A673 (cell line): ENCODE results near the gene CCR5AS.
"Not testable (repeated sequence)": the region's sequence is repeated elsewhere in the genome, so short reads cannot be mapped to it uniquely, and the experiment has no call there.

ENCODE experiments used
- BruUV-seq: library from RNA; stranded (reverse); fragments of 400-500 nt; replicated peaks from 2 replicates; lab custom pipeline; 2021; lab: Mats Ljungman, UMichigan
- CTCF ChIA-PET: fragments of 300-600 bp; sonication (Branson Sonifier 250); formaldehyde crosslinking; loops from one replicate; lab custom pipeline; 2022; ENCODE audit warnings: antibody characterized with exemption; lab: Charles Lee
- POLR2A ChIA-PET: fragments of 300-600 bp; sonication (Branson Sonifier 250); formaldehyde crosslinking; loops from one replicate; lab custom pipeline; 2022; ENCODE audit warnings: antibody characterized with exemption; ENCODE audit not compliant: low non-redundant PET; lab: Charles Lee
- DNase-seq: peaks from one replicate; pipeline ENCODE4 v3.0.0-alpha.2; 2015; ENCODE audit warnings: low spot score
- H3K27ac ChIP-seq: fragments of 200-600 bp; sonication (generic); 2 replicates; pipeline ENCODE4 v1.5.1; 2016; ENCODE audit warnings: mixed run types, low read depth, mild to moderate bottlenecking, mixed read lengths, antibody characterized with exemption, low read length; ENCODE audit not compliant: poor library complexity, severe bottlenecking
- H3K27me3 ChIP-seq: fragments of 200-600 bp; sonication (generic); replicated peaks from 2 replicates; pipeline ENCODE4 v1.6.1; 2017; ENCODE audit warnings: mixed run types, low read depth, mild to moderate bottlenecking, mixed read lengths, antibody characterized with exemption, low read length; ENCODE audit not compliant: insufficient read depth, poor library complexity
- H3K36me3 ChIP-seq: fragments of 200-600 bp; sonication (generic); 2 replicates; pipeline ENCODE4 v1.6.1; 2016; ENCODE audit warnings: mixed run types, mild to moderate bottlenecking, mixed read lengths, antibody characterized with exemption, low read length; ENCODE audit not compliant: insufficient read depth, poor library complexity, severe bottlenecking
- H3K4me1 ChIP-seq: fragments of 200-600 bp; sonication (generic); 2 replicates; pipeline ENCODE4 v1.6.1; 2017; ENCODE audit warnings: mixed run types, mild to moderate bottlenecking, mixed read lengths, antibody characterized with exemption, low read length; ENCODE audit not compliant: insufficient read depth, poor library complexity, severe bottlenecking
- H3K4me3 ChIP-seq: fragments of 200-600 bp; sonication (generic); 2 replicates; pipeline ENCODE4 v1.5.1; 2016; ENCODE audit warnings: low read depth, mixed run types, mild to moderate bottlenecking, mixed read lengths, low read length; ENCODE audit not compliant: poor library complexity, severe bottlenecking
- H3K9me3 ChIP-seq: fragments of 200-600 bp; sonication (generic); 2 replicates; pipeline ENCODE4 v1.6.1; 2016; ENCODE audit warnings: mixed run types, low read depth, mild to moderate bottlenecking, mixed read lengths, antibody characterized with exemption, low read length; ENCODE audit not compliant: poor library complexity, severe bottlenecking
- CTCF ChIP-seq: fragments of 300-800, 200-600 bp; sonication (generic); conservative IDR thresholded peaks from 2 replicates; pipeline ENCODE4 v1.5.1; 2017; ENCODE audit warnings: low read depth, mild to moderate bottlenecking, antibody characterized with exemption, low read length, moderate library complexity, mixed read lengths
- EZH2 ChIP-seq: fragments of 200-600 bp; sonication (generic); IDR thresholded peaks from 2 replicates; pipeline ENCODE4 v1.6.1; 2017; ENCODE audit warnings: borderline replicate concordance, low read depth, mild to moderate bottlenecking, mixed read lengths, antibody characterized with exemption, low read length; ENCODE audit not compliant: poor library complexity, severe bottlenecking
- intact Hi-C: fragments of 100-400 bp; cut with micrococcal nuclease; formaldehyde crosslinking; loops from one replicate; pipeline ENCODE4 v1.10.0; 2022; ENCODE audit not compliant: unreplicated experiment

CCR5AS gene

GRCh38 chr3:46429671-46430070, 22.8 kb upstream of the CCR5AS start:
- Histone ChIP-seq H3K4me3 (no peak overlapping the region), H3K27ac (no peak overlapping the region), H3K27me3 (no peaks in the 10 kb centered on the region), H3K36me3 (no peaks in the 10 kb centered on the region), H3K4me1 (no peaks in the 10 kb centered on the region), H3K9me3 (no peaks in the 10 kb centered on the region)
- CTCF ChIA-PET: no interaction called here
- no TSS peak for BruUV-seq
- intact Hi-C loops: no loop called here
- no peak for TF ChIP-seq EZH2
- TF ChIP-seq CTCF: no peak
- no peak for DNase-seq
- POLR2A ChIA-PET: no interaction called here

- BruUV-seq: no TSS peak
- Histone ChIP-seq H3K9me3 (no peaks in the 10 kb centered on the region), H3K4me1 (no peaks in the 10 kb centered on the region), H3K4me3 (no peak overlapping the region), H3K36me3 (no peaks in the 10 kb centered on the region), H3K27ac (no peak overlapping the region), H3K27me3 (no peaks in the 10 kb centered on the region)
- no peak for DNase-seq
- POLR2A ChIA-PET: no interaction called here
- intact Hi-C loops: no loop called here
- CTCF ChIA-PET: no interaction called here
- TF ChIP-seq EZH2 (no peak), CTCF (no peak)
These were observed 22.4 kb upstream of the CCR5AS start for GRCh38 chr3:46429250-46429649.

GRCh38 chr3:46427916-46428833, 21.3 kb upstream of the CCR5AS start:
- Histone ChIP-seq H3K27ac (no peak overlapping the region), H3K4me1 (no peaks in the 10 kb centered on the region), H3K4me3 (no peak overlapping the region), H3K27me3 (no peaks in the 10 kb centered on the region), H3K9me3 (no peaks in the 10 kb centered on the region), H3K36me3 (no peaks in the 10 kb centered on the region)
- intact Hi-C loops: no loop called here
- POLR2A ChIA-PET: no interaction called here
- no peak for TF ChIP-seq CTCF
- TF ChIP-seq EZH2: no peak
- no peak for DNase-seq
- BruUV-seq: no TSS peak
- CTCF ChIA-PET: no interaction called here

- CTCF ChIA-PET: interaction anchor here (0.7 kb wide), 1 partner anchor 489 kb away, joined by 3 read pairs; no protein-coding TSS in a partner anchor
- H3K27me3 ChIP-seq, DNase-seq, intact Hi-C loops, H3K4me1 ChIP-seq, H3K36me3 ChIP-seq, H3K4me3 ChIP-seq, POLR2A ChIA-PET, H3K27ac ChIP-seq, BruUV-seq, H3K9me3 ChIP-seq: not testable (repeated sequence)
These were observed 20.5 kb upstream of the CCR5AS start for GRCh38 chr3:46427404-46427803.

- H3K27me3 ChIP-seq, CTCF ChIA-PET, POLR2A ChIA-PET, H3K27ac ChIP-seq, BruUV-seq, H3K9me3 ChIP-seq, H3K4me1 ChIP-seq, intact Hi-C loops, H3K4me3 ChIP-seq, H3K36me3 ChIP-seq, DNase-seq: not testable (repeated sequence)
These were observed 19.6 kb upstream of the CCR5AS start for GRCh38 chr3:46426476-46426875.
